ENCODE results near the gene SHE.

The SHE gene

GRCh38 chr1:154476791-154477190 lies 25.4 kb downstream of the SHE start:
- no peak overlapping the region for H2AFZ ChIP-seq (ENCODE audit: low read length)
- no peak overlapping the region for H3K9ac ChIP-seq (ENCODE audit: low read length)
- H3F3A ChIP-seq (ENCODE audit: insufficient read depth, low read length) = peaks cover 15% of the 10 kb centered on the region
- peak; percentile 5 for DNase-seq
- H4K20me1 ChIP-seq (ENCODE audit: insufficient read depth, low read length) = no peaks in the 10 kb centered on the region
- H3K9me2 ChIP-seq (replicated peaks; ENCODE audit: insufficient read depth, low read length) = no peaks in the 10 kb centered on the region
- no peaks in the 10 kb centered on the region for H3K9me3 ChIP-seq (replicated peaks; ENCODE audit: insufficient read depth, low read length)
- H3K79me2 ChIP-seq (ENCODE audit: low read length) = no peaks in the 10 kb centered on the region
- no peaks in the 10 kb centered on the region for H3K27me3 ChIP-seq (replicated peaks; ENCODE audit: insufficient read depth, low read length)
- H3K4me1 ChIP-seq (ENCODE audit: low read length) = peaks cover 18% of the 10 kb centered on the region
- H3K4me3 ChIP-seq (ENCODE audit: low read length) = no peak overlapping the region
- H3K4me2 ChIP-seq (ENCODE audit: low read depth, low read length) = no peak overlapping the region
- no peak for TF ChIP-seq EZH2phosphoT487 (IDR thresholded peaks at IDR 0.05; ENCODE audit: low read length)
- no peak for TF ChIP-seq EZH2 (optimal IDR thresholded peaks at IDR 0.05; ENCODE audit: low read depth, low read length)
- no peak for TF ChIP-seq CTCF (IDR thresholded peaks at IDR 0.05; ENCODE audit: low read length)
- no peaks in the 10 kb centered on the region for H3K36me3 ChIP-seq (replicated peaks; ENCODE audit: insufficient read depth, low read length)
- no peak overlapping the region for H3K27ac ChIP-seq (ENCODE audit: low read length)

DNA sequence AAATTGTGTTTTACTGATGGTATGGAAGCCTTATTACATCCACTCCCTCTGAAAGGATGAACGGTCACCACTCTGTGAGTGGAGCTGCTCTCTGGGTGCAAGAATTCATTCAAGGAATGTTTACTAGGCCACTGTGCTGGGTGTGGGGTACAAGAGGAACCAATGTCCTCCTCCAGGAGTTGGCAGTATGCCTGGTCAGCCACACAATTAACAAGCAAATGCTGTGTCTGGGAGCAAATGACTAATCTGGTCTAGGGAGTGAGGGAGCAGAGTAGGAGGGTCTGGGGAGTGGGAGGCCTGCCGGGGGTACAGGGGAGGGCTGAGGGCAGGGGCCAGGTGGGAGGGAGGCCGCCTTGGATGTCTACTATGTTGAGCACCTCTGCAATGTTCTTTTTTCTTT lies 27.4 kb downstream of the SHE start:
- H2AFZ ChIP-seq (ENCODE audit: low read length) = no peak overlapping the region

GRCh38 chr1:154471304-154471703 lies 30.9 kb downstream of the SHE start:
- H3K9me3 ChIP-seq (replicated peaks; ENCODE audit: insufficient read depth, low read length) = no peaks in the 10 kb centered on the region

More for the DNA sequence above, 27.4 kb downstream of the SHE start:
- no peaks in the 10 kb centered on the region for H3K27me3 ChIP-seq (replicated peaks; ENCODE audit: insufficient read depth, low read length)
- H3K27ac ChIP-seq (ENCODE audit: low read length) = no peak overlapping the region
- DNase-seq = peak; percentile 3
- H3K4me1 ChIP-seq (ENCODE audit: low read length) = peaks cover 18% of the 10 kb centered on the region
- H3K4me3 ChIP-seq (ENCODE audit: low read length) = no peak overlapping the region
- TF ChIP-seq EZH2phosphoT487 (IDR thresholded peaks at IDR 0.05; ENCODE audit: low read length) (no peak), EZH2 (optimal IDR thresholded peaks at IDR 0.05; ENCODE audit: low read depth, low read length) (no peak), CTCF (IDR thresholded peaks at IDR 0.05; ENCODE audit: low read length) (no peak)
- H3K9me2 ChIP-seq (replicated peaks; ENCODE audit: insufficient read depth, low read length) = no peaks in the 10 kb centered on the region
- H3K9ac ChIP-seq (ENCODE audit: low read length) = no peak overlapping the region
- peaks cover 30% of the 10 kb centered on the region for H3F3A ChIP-seq (ENCODE audit: insufficient read depth, low read length)
- no peaks in the 10 kb centered on the region for H4K20me1 ChIP-seq (ENCODE audit: insufficient read depth, low read length)
- no peaks in the 10 kb centered on the region for H3K36me3 ChIP-seq (replicated peaks; ENCODE audit: insufficient read depth, low read length)
- no peak overlapping the region for H3K4me2 ChIP-seq (ENCODE audit: low read depth, low read length)
- no peaks in the 10 kb centered on the region for H3K79me2 ChIP-seq (ENCODE audit: low read length)
- H3K9me3 ChIP-seq (replicated peaks; ENCODE audit: insufficient read depth, low read length) = no peaks in the 10 kb centered on the region

More at GRCh38 chr1:154471304-154471703, 30.9 kb downstream of the SHE start:
- TF ChIP-seq CTCF (IDR thresholded peaks at IDR 0.05; ENCODE audit: low read length) (no peak), EZH2 (optimal IDR thresholded peaks at IDR 0.05; ENCODE audit: low read depth, low read length) (no peak), EZH2phosphoT487 (IDR thresholded peaks at IDR 0.05; ENCODE audit: low read length) (no peak)
- Histone ChIP-seq H3K79me2 (ENCODE audit: low read length) (no peaks in the 10 kb centered on the region), H3K4me1 (ENCODE audit: low read length) (peaks cover 1% of the 10 kb centered on the region; the same call in 1 of the 2 replicates), H2AFZ (ENCODE audit: low read length) (no peak overlapping the region), H3F3A (ENCODE audit: insufficient read depth, low read length) (peaks cover 29% of the 10 kb centered on the region), H3K4me2 (ENCODE audit: low read depth, low read length) (no peak overlapping the region), H3K36me3 (replicated peaks; ENCODE audit: insufficient read depth, low read length) (no peaks in the 10 kb centered on the region), H3K9ac (ENCODE audit: low read length) (no peak overlapping the region), H3K4me3 (ENCODE audit: low read length) (no peak overlapping the region), H4K20me1 (ENCODE audit: insufficient read depth, low read length) (no peaks in the 10 kb centered on the region), H3K27ac (ENCODE audit: low read length) (no peak overlapping the region), H3K27me3 (replicated peaks; ENCODE audit: insufficient read depth, low read length) (no peaks in the 10 kb centered on the region), H3K9me2 (replicated peaks; ENCODE audit: insufficient read depth, low read length) (no peaks in the 10 kb centered on the region)
- DNase-seq = no peak
